GM19324 (cell line): ENCODE measurements around the gene OPN1MW3.
"Not testable (repeated sequence)": the region's sequence is repeated elsewhere in the genome, so short reads cannot be mapped to it uniquely, and the experiment has no call there.

Experiments
- ATAC-seq: cut with Tn5 transposase; IDR thresholded peaks from one replicate; pipeline ENCODE4 v1.9.1; 2021; ENCODE audit warnings: mild to moderate bottlenecking, moderate library complexity; ENCODE audit not compliant: unreplicated experiment, low FRiP score

The OPN1MW3 gene

GRCh38 chrX:154295664-154296310 lies 38.4 kb downstream of the OPN1MW3 start, which contains the start of gene TKTL1:
Gene TKTL1 (plus strand): TSS chrX:154295795. CDS start chrX:154295860, 65 bp downstream.
- no peak for ATAC-seq

GRCh38 chrX:154296731-154297130 lies 39.3 kb downstream of the OPN1MW3 start:
- no peak for ATAC-seq

DNA sequence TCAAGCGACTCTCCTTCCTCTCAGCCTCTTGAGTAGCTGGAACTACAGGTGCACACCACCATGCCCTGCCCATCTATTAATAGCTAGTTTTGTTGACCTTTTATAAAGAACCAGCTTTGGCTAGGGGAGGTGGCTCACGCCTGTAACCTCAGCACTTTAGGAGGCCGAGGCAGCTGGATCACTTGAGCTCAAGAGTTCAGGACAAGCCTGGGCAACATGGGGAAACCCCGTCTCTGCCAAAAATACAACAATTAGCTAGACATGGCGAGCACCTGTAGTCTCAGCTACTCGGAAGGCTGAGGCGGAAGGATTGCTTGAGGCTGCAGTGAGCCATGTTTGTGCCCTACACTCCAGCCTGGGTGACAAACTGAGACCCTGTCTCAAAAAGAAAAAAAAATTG lies 40.9 kb downstream of the OPN1MW3 start:
- no peak for ATAC-seq

DNA sequence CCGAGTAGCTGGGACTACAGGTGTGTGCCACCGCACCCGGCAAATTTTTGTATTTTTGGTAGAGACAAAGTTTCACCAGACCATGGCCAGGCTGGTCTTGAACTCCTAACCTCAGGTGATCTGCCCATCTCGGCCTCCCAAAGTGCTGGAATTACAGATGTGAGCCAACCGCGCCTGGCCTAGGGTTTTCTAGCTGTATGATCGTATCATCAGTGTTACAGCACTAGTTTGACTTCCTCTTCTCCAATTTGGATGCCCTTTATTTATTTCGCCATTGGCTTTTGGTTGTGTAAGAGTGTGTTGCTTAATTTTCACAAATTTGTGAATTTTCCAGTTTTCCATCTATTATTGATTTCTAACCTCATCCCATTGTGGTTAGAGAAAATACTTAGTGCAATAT lies 43.4 kb downstream of the OPN1MW3 start:
- no peak for ATAC-seq

GRCh38 chrX:154302998-154303397 lies 45.6 kb downstream of the OPN1MW3 start:
- ATAC-seq = not testable (repeated sequence)

DNA sequence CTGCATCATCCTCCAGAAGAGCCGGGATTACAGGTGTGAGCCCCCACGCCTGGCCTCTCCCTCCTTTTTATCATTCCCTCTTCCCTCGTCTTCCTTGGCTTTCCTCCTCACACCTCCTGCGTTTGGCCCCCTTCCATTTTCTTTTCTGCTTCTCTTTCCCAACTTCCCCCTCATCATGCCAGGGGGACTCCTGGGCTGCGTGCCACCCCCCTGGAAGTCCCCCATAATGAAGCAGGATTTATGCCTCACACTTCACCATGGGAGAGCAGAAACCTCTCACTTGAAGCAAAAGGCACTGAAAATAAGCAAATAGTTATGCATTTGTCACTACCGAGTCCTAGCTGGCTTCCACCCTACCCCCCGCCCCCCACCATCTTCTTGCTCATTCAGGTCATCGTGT lies 46.1 kb downstream of the OPN1MW3 start:
- ATAC-seq = no peak

GRCh38 chrX:154304846-154305245 lies 47.5 kb downstream of the OPN1MW3 start:
- ATAC-seq = no peak

DNA sequence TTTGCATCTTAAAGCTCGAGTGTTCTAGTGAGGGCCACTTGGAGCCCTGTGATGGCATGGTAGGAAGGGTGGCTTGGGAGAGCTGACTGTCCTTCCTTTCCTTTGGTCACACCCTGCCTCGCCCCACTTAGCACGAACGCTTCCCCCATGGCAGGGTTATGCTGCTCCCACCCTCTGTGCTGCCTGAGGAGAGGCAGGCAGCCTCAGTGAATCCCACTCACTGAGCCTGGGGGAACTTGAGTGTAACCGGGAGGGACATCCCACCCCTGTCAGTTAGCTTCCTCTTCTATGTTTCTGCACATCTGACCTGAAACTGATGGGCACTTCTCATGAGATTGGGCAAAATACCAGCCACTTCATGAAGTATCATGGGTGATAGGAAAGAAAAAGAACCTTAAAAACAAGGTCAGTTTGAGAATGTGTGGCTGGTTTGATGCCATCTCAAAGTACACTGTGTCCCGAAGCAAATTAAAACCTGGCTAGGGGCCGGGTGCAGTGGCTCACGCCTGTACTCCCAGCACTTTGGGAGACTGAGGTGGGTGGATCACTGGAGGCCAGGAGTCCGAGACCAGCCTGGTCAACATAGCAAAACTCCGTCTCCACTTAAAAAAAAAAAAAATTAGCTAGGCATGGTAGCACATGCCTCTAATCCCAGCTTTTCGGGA lies 48.3 kb downstream of the OPN1MW3 start:
- no peak for ATAC-seq

- ATAC-seq = no peak
These were observed 49.8 kb downstream of the OPN1MW3 start for GRCh38 chrX:154307202-154307601.

GRCh38 chrX:154308108-154308946 lies 50.9 kb downstream of the OPN1MW3 start:
- ATAC-seq = no peak

- no peak for ATAC-seq
These were observed 51.8 kb downstream of the OPN1MW3 start for GRCh38 chrX:154309041-154309775.

DNA sequence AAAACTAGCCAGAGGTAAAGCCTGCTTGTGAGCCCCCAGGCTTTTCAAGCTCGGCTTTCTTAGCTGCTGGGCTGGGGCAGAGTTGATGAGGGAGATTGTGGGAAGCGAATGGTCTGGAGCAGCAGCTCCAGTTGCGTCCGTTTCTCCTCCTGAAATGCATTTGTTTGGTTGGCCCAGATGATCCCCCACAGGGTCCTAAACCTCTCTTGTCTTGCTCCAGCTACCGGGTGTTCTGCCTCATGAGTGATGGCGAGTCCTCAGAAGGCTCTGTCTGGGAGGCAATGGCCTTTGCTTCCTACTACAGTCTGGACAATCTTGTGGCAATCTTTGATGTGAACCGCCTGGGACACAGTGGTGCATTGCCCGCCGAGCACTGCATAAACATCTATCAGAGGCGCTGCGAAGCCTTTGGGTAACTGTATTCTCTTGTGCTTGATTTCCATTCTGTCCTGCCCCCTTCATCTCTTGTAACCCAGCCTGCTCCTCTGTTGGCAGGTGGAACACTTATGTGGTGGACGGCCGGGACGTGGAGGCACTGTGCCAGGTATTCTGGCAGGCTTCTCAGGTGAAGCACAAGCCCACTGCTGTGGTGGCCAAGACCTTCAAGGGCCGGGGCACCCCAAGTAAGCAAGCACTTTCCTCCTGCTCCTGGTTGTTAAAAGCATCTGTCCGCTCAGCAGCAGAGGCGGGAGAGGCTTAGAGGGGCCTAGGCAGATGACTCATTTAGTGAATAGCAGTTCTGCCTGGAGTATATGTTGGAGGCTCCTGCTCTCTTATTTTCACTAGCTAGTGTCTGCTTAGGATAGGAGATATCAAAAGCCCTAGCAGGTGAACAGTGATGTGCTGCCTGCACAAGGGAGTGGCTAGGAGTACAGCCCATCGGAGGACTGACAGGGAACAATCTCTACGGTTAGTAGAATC lies 53.5 kb downstream of the OPN1MW3 start:
- no peak for ATAC-seq

DNA sequence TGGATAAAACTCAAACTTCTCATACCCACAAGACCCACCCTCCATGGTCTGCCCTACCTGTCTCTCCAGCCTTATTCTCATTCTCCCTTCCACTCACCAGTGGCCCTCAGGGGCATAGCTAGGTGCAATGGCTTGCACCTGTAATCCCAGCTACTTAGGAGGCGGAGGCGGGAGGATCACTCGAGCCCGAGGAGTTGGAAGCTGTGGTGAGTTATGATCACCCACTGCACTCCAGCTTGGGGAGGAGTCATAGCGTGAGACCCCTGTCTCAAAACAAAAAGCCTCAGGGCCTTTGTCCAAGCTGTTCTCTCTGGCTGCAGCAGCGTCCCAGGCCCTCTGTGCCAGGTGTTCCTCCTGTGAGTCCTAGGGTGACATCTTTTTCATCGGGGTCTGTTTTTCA lies 54.7 kb downstream of the OPN1MW3 start:
- no peak for ATAC-seq

DNA sequence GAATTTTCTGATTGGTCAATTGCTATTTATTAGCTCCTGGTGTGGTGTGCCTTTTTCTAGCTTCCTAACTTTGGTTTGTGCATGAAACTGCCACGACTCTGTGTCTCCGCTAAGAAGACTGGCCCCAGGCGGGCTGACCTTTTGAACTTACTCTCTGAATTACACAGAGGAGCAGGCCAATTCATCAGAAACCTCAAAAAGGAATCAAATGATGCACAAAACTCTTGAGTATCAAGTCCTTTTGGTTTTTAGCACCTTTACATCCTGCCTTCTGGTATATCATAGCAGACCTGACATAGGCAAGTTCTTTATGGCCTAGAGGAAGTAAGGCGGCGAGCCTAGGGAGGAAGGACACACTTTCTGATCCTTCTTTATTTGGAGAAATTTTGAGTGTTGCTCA lies 55.8 kb downstream of the OPN1MW3 start:
- no peak for ATAC-seq

DNA sequence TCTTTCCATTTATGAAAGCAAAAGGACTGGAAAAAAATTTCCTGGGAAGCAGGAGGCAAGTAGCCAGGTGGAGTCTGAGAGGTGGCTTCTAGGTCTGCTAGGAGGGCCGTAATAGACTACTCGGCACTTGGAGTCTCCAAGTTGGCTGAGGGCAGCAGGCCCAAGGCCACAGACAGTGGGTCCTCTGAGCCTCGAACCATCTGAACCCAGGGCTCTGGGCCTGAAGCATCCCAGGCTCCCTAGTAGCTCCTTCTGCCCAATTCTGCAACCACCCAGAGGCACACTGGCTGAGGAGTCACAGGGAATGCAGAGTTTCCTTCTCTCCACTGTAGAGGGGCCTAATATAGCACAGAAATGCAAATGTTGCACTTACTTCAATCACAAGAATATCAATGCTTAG lies 58.0 kb downstream of the OPN1MW3 start:
- no peak for ATAC-seq

DNA sequence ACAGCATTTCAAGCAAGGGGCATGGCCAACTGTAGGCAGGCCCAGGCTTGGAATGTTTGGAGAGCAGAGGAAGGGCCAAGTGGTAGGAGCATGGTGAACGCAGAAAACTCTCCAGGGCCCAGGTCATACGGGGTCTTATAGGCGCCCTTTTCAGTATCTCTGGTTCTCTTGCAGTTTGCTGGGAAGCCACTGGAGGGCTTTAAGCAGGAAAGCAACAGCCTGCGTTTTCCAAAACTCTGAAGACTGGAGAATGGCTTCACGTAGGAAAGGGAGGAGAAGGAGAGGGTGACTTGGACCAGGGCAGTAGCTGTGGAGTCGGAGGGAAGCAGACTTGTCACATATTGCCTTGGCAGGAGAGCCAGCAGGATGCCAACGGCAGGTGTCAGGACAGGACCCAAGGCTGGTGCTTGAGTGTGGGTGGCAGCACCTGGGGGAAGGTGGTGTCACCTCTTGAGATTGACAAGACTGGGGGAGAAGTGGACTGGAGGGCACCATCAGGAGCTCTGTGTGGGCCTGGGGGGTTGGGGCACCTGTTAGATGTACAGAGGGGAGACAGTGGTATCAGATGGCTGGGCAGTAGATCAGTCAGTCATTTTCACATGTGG lies 60.1 kb downstream of the OPN1MW3 start:
- ATAC-seq = no peak

GRCh38 chrX:154320406-154320805 lies 63.0 kb downstream of the OPN1MW3 start:
- ATAC-seq = no peak
